PC-9 (cell line): ENCODE measurements around the gene ARHGAP30. TPM values are rescaled to one million over a fixed set of nuclear protein-coding genes. Genes with fewer than 3 reads are reported as not detected.
"Not testable (repeated sequence)": the region's sequence is repeated elsewhere in the genome, so short reads cannot be mapped to it uniquely, and the experiment has no call there.

Experiments
- Bru-seq: library from RNA; stranded (reverse); fragments of 400-500 nt; gene quantifications from one replicate; lab custom pipeline; 2021; lab: Mats Ljungman, UMichigan
- BruChase-seq, 2 experiments: library from RNA; stranded (reverse); fragments of 400-500 nt; gene quantifications; one replicate each; lab custom pipeline; 2021; lab: Mats Ljungman, UMichigan
- BruUV-seq: library from RNA; stranded (reverse); fragments of 400-500 nt; replicated peaks from 2 replicates; lab custom pipeline; 2021; lab: Mats Ljungman, UMichigan
- CTCF ChIA-PET: fragments of 300-600 bp; sonication (Branson Sonifier 250); formaldehyde crosslinking; loops from one replicate; lab custom pipeline; 2022; ENCODE audit warnings: antibody characterized with exemption; lab: Charles Lee
- POLR2A ChIA-PET: fragments of 300-600 bp; sonication (Branson Sonifier 250); formaldehyde crosslinking; loops from one replicate; lab custom pipeline; 2022; ENCODE audit warnings: antibody characterized with exemption; ENCODE audit not compliant: unreplicated experiment; lab: Charles Lee
- DNase-seq, 2 experiments: peaks; one replicate each; pipeline versions ENCODE4 v3.0.0 to v3.0.0-alpha.2; 2015 to 2022; ENCODE audit warnings: mixed read lengths in 1 of 2
- H2AFZ ChIP-seq: fragments of 200-600 bp; sonication (generic); 2 replicates; pipeline ENCODE4 v1.8.1; 2017; ENCODE audit warnings: antibody characterized with exemption
- H3F3A ChIP-seq: fragments of 200-600 bp; sonication (generic); 2 replicates; pipeline ENCODE4 v1.8.1; 2017; ENCODE audit warnings: antibody characterized with exemption, mild to moderate bottlenecking, low read depth; ENCODE audit not compliant: insufficient read depth
- H3K27ac ChIP-seq: fragments of 200-600 bp; sonication (generic); 2 replicates; pipeline ENCODE4 v1.6.1; 2016; ENCODE audit warnings: mixed run types
- H3K27me3 ChIP-seq: fragments of 200-600 bp; sonication (generic); 2 replicates; pipeline ENCODE4 v1.6.1; 2016; ENCODE audit warnings: low read depth, mixed run types; ENCODE audit not compliant: insufficient read depth
- H3K36me3 ChIP-seq: fragments of 200-600 bp; sonication (generic); 2 replicates; pipeline ENCODE4 v1.6.1; 2016; ENCODE audit warnings: low read depth, mixed run types
- H3K4me1 ChIP-seq: fragments of 200-600 bp; sonication (generic); replicated peaks from 2 replicates; pipeline ENCODE4 v1.6.1; 2016; ENCODE audit warnings: mixed run types; ENCODE audit not compliant: insufficient read depth
- H3K4me2 ChIP-seq: fragments of 200-600 bp; sonication (generic); 2 replicates; pipeline ENCODE4 v1.6.1; 2017; ENCODE audit warnings: mixed run types
- H3K4me3 ChIP-seq: fragments of 200-600 bp; sonication (generic); 2 replicates; pipeline ENCODE4 v1.6.1; 2016; ENCODE audit warnings: mixed run types
- H3K79me2 ChIP-seq: fragments of 200-600 bp; sonication (generic); 2 replicates; pipeline ENCODE4 v1.6.1; 2017; ENCODE audit warnings: low read depth, mixed run types
- H3K9me2 ChIP-seq: fragments of 200-600 bp; sonication (generic); 2 replicates; pipeline ENCODE4 v1.8.1; 2017; ENCODE audit warnings: mild to moderate bottlenecking; ENCODE audit not compliant: insufficient read depth
- H3K9me3 ChIP-seq: fragments of 200-600 bp; sonication (generic); 2 replicates; pipeline ENCODE4 v1.8.1; 2016; ENCODE audit warnings: low read depth; ENCODE audit not compliant: insufficient read depth
- H4K20me1 ChIP-seq: fragments of 200-600 bp; sonication (generic); 2 replicates; pipeline ENCODE4 v1.8.1; 2017; ENCODE audit not compliant: insufficient read depth
- EZH2 ChIP-seq: fragments of 200-600 bp; sonication (generic); IDR thresholded peaks from 2 replicates; pipeline ENCODE4 v1.8.0; 2017; ENCODE audit warnings: antibody characterized with exemption, low read depth
- intact Hi-C: fragments of 100-400 bp; cut with micrococcal nuclease; formaldehyde crosslinking; loops from one replicate; pipeline ENCODE4 v1.10.0; 2022; ENCODE audit not compliant: unreplicated experiment
- long read RNA-seq: library from polyadenylated mRNA; stranded (forward); transcript quantifications from one replicate; pipeline ENCODE4 v2.0.0, GENCODE V29; 2022
- total RNA-seq: library from RNA; stranded (reverse); gene quantifications from 2 replicates; pipeline ENCODE4 v1.2.3, GENCODE V29; 2021
- TF ChIP-seq, protein P1 (sequence below): fragments of 200-600 bp; sonication (generic); conservative IDR thresholded peaks from 2 replicates; pipeline ENCODE4 v1.6.1; 2017; ENCODE audit warnings: mixed run types, antibody characterized with exemption, mild to moderate bottlenecking, moderate library complexity

Gene ARHGAP30, protein sequence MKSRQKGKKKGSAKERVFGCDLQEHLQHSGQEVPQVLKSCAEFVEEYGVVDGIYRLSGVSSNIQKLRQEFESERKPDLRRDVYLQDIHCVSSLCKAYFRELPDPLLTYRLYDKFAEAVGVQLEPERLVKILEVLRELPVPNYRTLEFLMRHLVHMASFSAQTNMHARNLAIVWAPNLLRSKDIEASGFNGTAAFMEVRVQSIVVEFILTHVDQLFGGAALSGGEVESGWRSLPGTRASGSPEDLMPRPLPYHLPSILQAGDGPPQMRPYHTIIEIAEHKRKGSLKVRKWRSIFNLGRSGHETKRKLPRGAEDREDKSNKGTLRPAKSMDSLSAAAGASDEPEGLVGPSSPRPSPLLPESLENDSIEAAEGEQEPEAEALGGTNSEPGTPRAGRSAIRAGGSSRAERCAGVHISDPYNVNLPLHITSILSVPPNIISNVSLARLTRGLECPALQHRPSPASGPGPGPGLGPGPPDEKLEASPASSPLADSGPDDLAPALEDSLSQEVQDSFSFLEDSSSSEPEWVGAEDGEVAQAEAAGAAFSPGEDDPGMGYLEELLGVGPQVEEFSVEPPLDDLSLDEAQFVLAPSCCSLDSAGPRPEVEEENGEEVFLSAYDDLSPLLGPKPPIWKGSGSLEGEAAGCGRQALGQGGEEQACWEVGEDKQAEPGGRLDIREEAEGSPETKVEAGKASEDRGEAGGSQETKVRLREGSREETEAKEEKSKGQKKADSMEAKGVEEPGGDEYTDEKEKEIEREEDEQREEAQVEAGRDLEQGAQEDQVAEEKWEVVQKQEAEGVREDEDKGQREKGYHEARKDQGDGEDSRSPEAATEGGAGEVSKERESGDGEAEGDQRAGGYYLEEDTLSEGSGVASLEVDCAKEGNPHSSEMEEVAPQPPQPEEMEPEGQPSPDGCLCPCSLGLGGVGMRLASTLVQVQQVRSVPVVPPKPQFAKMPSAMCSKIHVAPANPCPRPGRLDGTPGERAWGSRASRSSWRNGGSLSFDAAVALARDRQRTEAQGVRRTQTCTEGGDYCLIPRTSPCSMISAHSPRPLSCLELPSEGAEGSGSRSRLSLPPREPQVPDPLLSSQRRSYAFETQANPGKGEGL
- 0.46 and 0.65 TPM in 2 replicates for total RNA-seq
- Bru-seq, nascent RNA: percentile 26 among the genes with signal in this experiment
- percentile 46 among the genes with signal in this experiment for BruChase-seq, experiment 1, labeled RNA remaining after a 2-hour chase
- BruChase-seq, experiment 2, labeled RNA remaining after a 6-hour chase: percentile 44 among the genes with signal in this experiment
- long read RNA-seq, partial matches to known transcripts: 0 of 2 reads
- long read RNA-seq, other reads (novel, unspliced or antisense): 2 of 2 reads

DNA sequence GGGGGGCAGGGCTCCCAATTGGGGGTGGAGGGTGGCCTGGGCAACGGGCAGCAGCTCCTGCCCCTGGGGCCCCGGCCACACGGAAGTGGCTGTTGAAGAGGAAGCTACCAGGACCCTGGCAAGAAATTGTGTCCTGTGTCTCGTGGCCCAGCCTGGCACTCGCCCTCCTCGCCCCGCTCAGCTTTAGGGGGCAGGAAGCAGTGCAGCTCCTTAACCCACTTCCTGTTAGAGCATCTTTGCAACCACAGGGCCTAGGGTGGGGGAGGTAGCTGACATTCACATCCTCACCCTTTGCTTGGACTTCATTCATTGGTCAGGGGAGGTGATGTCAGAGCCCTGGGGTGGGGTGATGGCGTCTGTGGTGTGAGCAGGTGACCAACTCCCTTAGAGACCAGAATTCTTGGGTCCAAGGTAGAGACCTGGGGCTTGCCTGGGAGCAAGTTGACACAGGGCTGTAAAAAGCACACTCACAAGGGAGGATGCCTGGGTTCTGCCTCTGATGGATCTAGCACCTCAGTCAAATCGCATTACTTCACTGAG lies at the start of gene ARHGAP30:
ARHGAP30 (minus strand) TSS at position 161 of the 540 bp plus-strand sequence. CDS start 267 bp downstream, outside the sequence.
- intact Hi-C loops: no loop called here

DNA sequence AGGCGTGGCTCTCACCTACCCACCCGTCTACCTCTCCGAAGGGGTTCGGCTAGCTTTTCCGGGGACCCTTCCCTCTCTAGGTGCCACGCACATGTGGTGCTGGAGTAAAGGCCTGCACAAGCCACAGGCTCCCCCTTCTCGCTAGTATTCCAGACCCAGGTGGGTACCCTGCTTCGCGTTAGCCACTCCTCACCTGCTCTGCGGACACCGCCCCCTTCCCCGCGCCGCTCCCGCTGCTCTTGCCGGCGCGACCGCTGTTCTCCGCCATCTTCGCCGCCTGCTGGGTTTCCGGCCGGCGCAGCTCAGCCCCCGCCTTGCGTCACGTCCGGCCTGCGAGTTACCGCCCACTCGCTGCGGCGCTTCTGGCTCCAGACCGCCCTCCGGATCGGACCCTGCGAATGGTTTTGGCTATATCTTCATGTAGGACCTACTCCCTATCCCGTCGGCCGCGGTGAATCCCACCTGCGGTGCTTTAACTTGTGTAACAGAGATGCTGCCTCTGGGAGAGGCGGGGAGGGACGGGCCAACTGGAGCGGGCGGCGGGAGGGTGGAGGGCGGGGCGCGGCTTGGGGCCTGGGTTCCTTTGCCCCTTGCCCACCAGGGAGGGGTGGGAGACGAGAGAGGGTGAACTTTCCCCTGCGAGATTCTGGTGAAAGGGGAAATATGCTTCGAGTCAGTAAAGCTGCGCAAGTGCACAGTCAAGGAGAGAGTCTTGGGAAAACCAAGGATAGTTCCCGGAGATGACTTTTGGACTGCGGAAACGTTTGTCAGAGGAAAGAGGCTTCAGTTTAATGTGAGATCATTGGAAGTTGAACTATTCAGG lies 48.3 kb upstream of the ARHGAP30 start, which contains the start of the genes NIT1 and PFDN2:
NIT1 (plus strand) TSS at position 347 of the 823 bp plus-strand sequence; CDS start at position 419, 72 bp downstream.
PFDN2 (minus strand) TSS at position 279 of the 823 bp plus-strand sequence; CDS start at position 268, 11 bp downstream.
- Histone ChIP-seq H3F3A (peaks cover 58% of the 10 kb centered on the region), H3K9me2 (no peaks in the 10 kb centered on the region), H3K4me1 (peaks cover 50% of the 10 kb centered on the region), H3K27ac (peak within 1 kb of the TSS; percentile 81), H3K4me2 (peak within 1 kb of the TSS; percentile 94), H4K20me1 (no peaks in the 10 kb centered on the region; the same call in 1 of the 2 replicates), H3K4me3 (peak within 1 kb of the TSS; percentile 82), H3K36me3 (peaks cover 9% of the 10 kb centered on the region; the same call in 1 of the 2 replicates), H3K27me3 (no peaks in the 10 kb centered on the region), H3K79me2 (peaks cover 57% of the 10 kb centered on the region), H2AFZ (peak within 1 kb of the TSS; percentile 77), H3K9me3 (no peaks in the 10 kb centered on the region)
- peak; percentile 70 to 80 for DNase-seq
- intact Hi-C loops: loop anchor here (2.0 kb wide), 1 partner anchor 49 kb away; the partner anchor contains the start of gene PPOX
- CTCF ChIA-PET: interaction anchor here (0.6 to 0.7 kb wide), 3 partner anchors 17 to 226 kb away, joined by 3 read pairs; no protein-coding TSS in a partner anchor
- no TSS peak for BruUV-seq
- POLR2A ChIA-PET: interaction anchor here (0.6 kb wide), 2 partner anchors 84 to 87 kb away, joined by 3 to 4 read pairs; no protein-coding TSS in a partner anchor
- TF ChIP-seq EZH2: no peak
- TF ChIP-seq, protein P1, sequence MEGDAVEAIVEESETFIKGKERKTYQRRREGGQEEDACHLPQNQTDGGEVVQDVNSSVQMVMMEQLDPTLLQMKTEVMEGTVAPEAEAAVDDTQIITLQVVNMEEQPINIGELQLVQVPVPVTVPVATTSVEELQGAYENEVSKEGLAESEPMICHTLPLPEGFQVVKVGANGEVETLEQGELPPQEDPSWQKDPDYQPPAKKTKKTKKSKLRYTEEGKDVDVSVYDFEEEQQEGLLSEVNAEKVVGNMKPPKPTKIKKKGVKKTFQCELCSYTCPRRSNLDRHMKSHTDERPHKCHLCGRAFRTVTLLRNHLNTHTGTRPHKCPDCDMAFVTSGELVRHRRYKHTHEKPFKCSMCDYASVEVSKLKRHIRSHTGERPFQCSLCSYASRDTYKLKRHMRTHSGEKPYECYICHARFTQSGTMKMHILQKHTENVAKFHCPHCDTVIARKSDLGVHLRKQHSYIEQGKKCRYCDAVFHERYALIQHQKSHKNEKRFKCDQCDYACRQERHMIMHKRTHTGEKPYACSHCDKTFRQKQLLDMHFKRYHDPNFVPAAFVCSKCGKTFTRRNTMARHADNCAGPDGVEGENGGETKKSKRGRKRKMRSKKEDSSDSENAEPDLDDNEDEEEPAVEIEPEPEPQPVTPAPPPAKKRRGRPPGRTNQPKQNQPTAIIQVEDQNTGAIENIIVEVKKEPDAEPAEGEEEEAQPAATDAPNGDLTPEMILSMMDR: no peak

More for the DNA sequence above, at the start of gene ARHGAP30:
- no peaks in the 10 kb centered on the region for H3K9me2 ChIP-seq
- TF ChIP-seq EZH2: no peak
- TF ChIP-seq, protein P1: no peak
- no peak within 1 kb of the TSS for H3K4me2 ChIP-seq
- no peaks in the 10 kb centered on the region for H3K4me1 ChIP-seq
- ChIA-PET POLR2A (no interaction called here), CTCF (no interaction called here)
- H2AFZ ChIP-seq: no peak within 1 kb of the TSS
- H3K27ac ChIP-seq: no peak within 1 kb of the TSS
- no peaks in the 10 kb centered on the region for H4K20me1 ChIP-seq
- no peak for DNase-seq
- BruUV-seq: no TSS peak
- no peaks in the 10 kb centered on the region for H3K27me3 ChIP-seq
- no peaks in the 10 kb centered on the region for H3K79me2 ChIP-seq
- no peaks in the 10 kb centered on the region; the same call in none of the 2 replicates for H3F3A ChIP-seq
- H3K9me3 ChIP-seq: no peaks in the 10 kb centered on the region
- no peaks in the 10 kb centered on the region for H3K36me3 ChIP-seq
- H3K4me3 ChIP-seq: no peak within 1 kb of the TSS

DNA sequence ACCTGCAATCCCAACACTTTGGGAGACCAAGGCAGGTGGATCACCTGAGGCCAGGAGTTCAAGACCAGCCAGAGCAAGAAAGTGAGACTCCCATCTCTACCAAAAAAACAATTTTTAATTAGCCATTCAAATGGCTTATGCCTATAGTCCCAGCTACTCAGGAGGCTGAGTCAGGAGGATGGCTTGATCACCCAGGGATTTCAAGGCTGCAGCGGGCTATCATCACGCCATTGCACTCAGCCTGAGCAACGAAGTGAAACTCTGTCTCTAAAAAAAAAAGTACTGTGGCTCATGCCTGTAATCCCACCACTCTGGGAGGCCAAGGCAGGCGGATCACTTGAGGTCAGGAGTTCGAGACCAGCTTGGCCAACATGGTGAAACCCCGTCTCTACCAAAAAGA lies 46.3 kb upstream of the ARHGAP30 start:
- peak overlapping the region; percentile 81 for H3K27ac ChIP-seq
- H3K27me3 ChIP-seq, H3K9me2 ChIP-seq, POLR2A ChIA-PET, BruUV-seq, H3K4me3 ChIP-seq, H3K36me3 ChIP-seq, DNase-seq, H3K9me3 ChIP-seq, CTCF ChIA-PET, H2AFZ ChIP-seq, intact Hi-C loops: not testable (repeated sequence)
- peak overlapping the region; percentile 94 for H3K4me2 ChIP-seq
- H3K79me2 ChIP-seq: peaks cover 75% of the 10 kb centered on the region
- peaks cover 50% of the 10 kb centered on the region for H3K4me1 ChIP-seq
- peaks cover 51% of the 10 kb centered on the region for H3F3A ChIP-seq
- H4K20me1 ChIP-seq: peaks cover 15% of the 10 kb centered on the region
